Measurements from ENCODE around the gene LAD1.

GRCh38 chr1:201445310-201445709 lies 46.2 kb upstream of the LAD1 start:
- no peak for TF ChIP-seq CTCF (IDR thresholded peaks at IDR 0.05)
- no peak for TF ChIP-seq POLR2A (IDR thresholded peaks at IDR 0.05)
- no peak for TF ChIP-seq POLR2AphosphoS5 (IDR thresholded peaks at IDR 0.05)

Measured in breast epithelium (tissue), 3 donors.